ENCODE results near the gene KRTAP24-1. TPM values are rescaled to one million over a fixed set of nuclear protein-coding genes. Genes with fewer than 3 reads are reported as not detected.
A peak's percentile ranks its signal among the peaks of the same experiment; 100 is the strongest.

The KRTAP24-1 gene
- total RNA-seq, 1 donor from 2014 or later, result not detected

GRCh38 chr21:30268608-30269197, 14.0 kb downstream of the KRTAP24-1 start:
- H3K4me3 ChIP-seq (ENCODE audit: low read depth, low read length), result no peak overlapping the region
- no peaks in the 10 kb centered on the region for H3K36me3 ChIP-seq (ENCODE audit: control insufficient read depth, insufficient read depth, low read length)
- H3K27me3 ChIP-seq (ENCODE audit: control insufficient read depth, insufficient read depth, low read length), result no peaks in the 10 kb centered on the region
- no peak for TF ChIP-seq CTCF (IDR thresholded peaks at IDR 0.05; ENCODE audit: insufficient read depth, low read length, poor library complexity, severe bottlenecking)
- DNase-seq (ENCODE audit: low read depth), result no peak

GRCh38 chr21:30257773-30258172, 25.0 kb downstream of the KRTAP24-1 start:
- peak; percentile 43 for TF ChIP-seq CTCF (IDR thresholded peaks at IDR 0.05; ENCODE audit: insufficient read depth, low read length, poor library complexity, severe bottlenecking)
- no peaks in the 10 kb centered on the region for H3K36me3 ChIP-seq (ENCODE audit: control insufficient read depth, insufficient read depth, low read length)
- no peaks in the 10 kb centered on the region for H3K27me3 ChIP-seq (ENCODE audit: control insufficient read depth, insufficient read depth, low read length)
- no peak for DNase-seq (ENCODE audit: low read depth)
- no peak overlapping the region for H3K4me3 ChIP-seq (ENCODE audit: low read depth, low read length)

GRCh38 chr21:30256100-30256499, 26.6 kb downstream of the KRTAP24-1 start:
- Histone ChIP-seq H3K36me3 (ENCODE audit: control insufficient read depth, insufficient read depth, low read length) (no peaks in the 10 kb centered on the region), H3K4me3 (ENCODE audit: low read depth, low read length) (no peak overlapping the region), H3K27me3 (ENCODE audit: control insufficient read depth, insufficient read depth, low read length) (no peaks in the 10 kb centered on the region)
- TF ChIP-seq CTCF (IDR thresholded peaks at IDR 0.05; ENCODE audit: insufficient read depth, low read length, poor library complexity, severe bottlenecking), result no peak
- DNase-seq (ENCODE audit: low read depth), result no peak

- no peaks in the 10 kb centered on the region for H3K36me3 ChIP-seq (ENCODE audit: control insufficient read depth, insufficient read depth, low read length)
- no peak for TF ChIP-seq CTCF (IDR thresholded peaks at IDR 0.05; ENCODE audit: insufficient read depth, low read length, poor library complexity, severe bottlenecking)
- H3K27me3 ChIP-seq (ENCODE audit: control insufficient read depth, insufficient read depth, low read length), result no peaks in the 10 kb centered on the region
- no peak for DNase-seq (ENCODE audit: low read depth)
- no peak overlapping the region for H3K4me3 ChIP-seq (ENCODE audit: low read depth, low read length)
Measured at GRCh38 chr21:30255679-30256078, 27.1 kb downstream of the KRTAP24-1 start.

- Histone ChIP-seq H3K36me3 (ENCODE audit: control insufficient read depth, insufficient read depth, low read length) (no peaks in the 10 kb centered on the region), H3K4me3 (ENCODE audit: low read depth, low read length) (no peak overlapping the region), H3K27me3 (ENCODE audit: control insufficient read depth, insufficient read depth, low read length) (no peaks in the 10 kb centered on the region)
- DNase-seq (ENCODE audit: low read depth), result no peak
- TF ChIP-seq CTCF (IDR thresholded peaks at IDR 0.05; ENCODE audit: insufficient read depth, low read length, poor library complexity, severe bottlenecking), result no peak
Measured at GRCh38 chr21:30251781-30252180, 31.0 kb downstream of the KRTAP24-1 start.

- no peak overlapping the region for H3K4me3 ChIP-seq (ENCODE audit: low read depth, low read length)
- no peaks in the 10 kb centered on the region for H3K36me3 ChIP-seq (ENCODE audit: control insufficient read depth, insufficient read depth, low read length)
- DNase-seq (ENCODE audit: low read depth), result no peak
- TF ChIP-seq CTCF (IDR thresholded peaks at IDR 0.05; ENCODE audit: insufficient read depth, low read length, poor library complexity, severe bottlenecking), result no peak
- no peaks in the 10 kb centered on the region for H3K27me3 ChIP-seq (ENCODE audit: control insufficient read depth, insufficient read depth, low read length)
Measured at GRCh38 chr21:30249936-30250335, 32.8 kb downstream of the KRTAP24-1 start.
